ENCODE data around the gene SPATA17.
"Not testable (repeated sequence)": the region's sequence is repeated elsewhere in the genome, so short reads cannot be mapped to it uniquely, and the experiment has no call there.

The SPATA17 gene, protein sequence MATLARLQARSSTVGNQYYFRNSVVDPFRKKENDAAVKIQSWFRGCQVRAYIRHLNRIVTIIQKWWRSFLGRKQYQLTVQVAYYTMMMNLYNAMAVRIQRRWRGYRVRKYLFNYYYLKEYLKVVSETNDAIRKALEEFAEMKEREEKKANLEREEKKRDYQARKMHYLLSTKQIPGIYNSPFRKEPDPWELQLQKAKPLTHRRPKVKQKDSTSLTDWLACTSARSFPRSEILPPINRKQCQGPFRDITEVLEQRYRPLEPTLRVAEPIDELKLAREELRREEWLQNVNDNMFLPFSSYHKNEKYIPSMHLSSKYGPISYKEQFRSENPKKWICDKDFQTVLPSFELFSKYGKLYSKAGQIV

DNA sequence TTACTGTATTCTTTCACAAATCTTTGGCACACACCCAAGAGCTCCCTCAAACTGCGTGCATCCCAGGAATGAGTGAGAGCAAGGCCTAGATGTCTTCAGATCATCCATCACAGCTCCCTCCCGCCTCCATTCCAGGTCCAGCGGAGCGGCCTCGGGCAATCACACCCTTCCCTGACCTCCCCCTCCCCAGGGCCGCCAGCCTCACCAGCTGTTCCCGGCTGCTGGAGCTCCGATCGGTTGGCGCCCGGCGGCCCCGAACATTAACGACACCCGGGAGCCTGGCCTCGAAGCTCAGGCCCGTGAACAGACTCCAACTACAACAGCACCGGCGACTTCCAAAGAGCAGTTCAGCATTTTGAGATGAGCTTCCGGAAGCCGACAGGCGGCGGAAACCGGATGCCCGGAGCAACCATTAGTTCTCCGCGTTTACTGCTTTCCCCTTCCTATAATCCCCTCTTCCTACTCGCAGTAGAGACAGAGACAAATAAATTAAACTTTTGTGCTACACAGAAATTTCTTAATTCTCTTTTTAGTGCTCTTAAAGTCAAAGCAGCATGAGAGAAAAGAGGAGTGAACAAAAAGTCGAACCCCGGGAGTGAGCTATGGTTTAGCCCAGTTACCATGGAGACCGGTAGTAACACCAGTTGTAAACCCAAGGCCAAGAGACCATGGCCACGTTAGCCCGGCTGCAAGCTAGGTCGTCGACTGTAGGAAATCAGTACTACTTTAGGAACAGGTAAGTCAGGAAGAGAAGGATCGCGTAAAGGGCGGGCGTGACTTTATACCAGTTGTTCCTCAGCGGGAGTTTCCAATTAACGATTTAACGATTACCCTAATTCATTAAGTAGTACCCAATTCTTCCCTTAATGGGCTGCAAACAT lies at the start of gene SPATA17, which contains the start of gene GPATCH2:
Gene SPATA17, plus strand, starts transcription at position 634 of the 881 bp plus-strand sequence. Its CDS starts 35 bp downstream, at position 669.
Gene GPATCH2, minus strand, starts transcription at position 380 of the 881 bp plus-strand sequence. Its CDS starts 119 bp downstream, at position 261.
- DNase-seq: peak; percentile 78

DNA sequence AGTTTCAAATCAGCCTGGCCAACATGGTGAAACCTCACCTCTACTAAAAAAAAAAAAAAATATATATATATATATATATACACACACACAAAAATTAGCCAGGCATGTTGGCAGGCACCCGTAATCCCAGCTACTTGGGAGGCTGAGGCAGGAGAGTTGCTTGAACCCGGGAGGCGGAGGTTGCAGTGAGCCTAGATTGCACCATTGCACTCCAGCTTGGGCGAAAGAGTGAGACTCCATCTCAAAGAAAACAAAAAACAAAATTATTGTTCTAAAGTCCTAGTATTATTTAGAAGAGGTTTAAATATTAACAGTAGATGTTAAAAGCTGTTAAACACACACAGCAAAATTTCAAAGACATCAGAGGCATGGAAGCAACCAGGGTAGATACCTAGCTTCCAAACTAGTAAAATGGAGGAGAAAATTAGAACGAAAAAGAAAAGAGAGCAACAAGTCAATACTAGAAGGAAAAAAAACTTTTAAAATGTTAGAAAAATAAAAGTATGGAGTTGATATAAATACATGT lies 46.8 kb upstream of the SPATA17 start:
- not testable (repeated sequence) for DNase-seq

DNA sequence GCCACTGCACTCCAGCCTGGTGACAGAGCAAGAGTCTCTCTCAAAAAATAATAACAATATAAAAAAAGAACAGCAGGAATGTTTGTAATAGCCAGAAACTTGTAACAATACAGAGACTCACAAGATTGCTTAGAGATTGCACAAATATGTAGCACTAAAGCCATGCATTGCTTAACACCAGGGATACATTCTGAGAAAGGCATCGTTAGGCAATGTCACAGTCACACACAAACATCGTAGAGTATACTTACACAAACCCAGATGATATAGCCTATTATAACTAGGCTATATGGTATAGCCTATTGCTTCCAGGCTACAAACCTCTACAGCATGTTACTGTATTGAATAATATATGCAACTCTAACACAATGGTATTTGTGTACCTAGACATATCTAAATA lies 45.6 kb upstream of the SPATA17 start:
- DNase-seq: no peak

DNA sequence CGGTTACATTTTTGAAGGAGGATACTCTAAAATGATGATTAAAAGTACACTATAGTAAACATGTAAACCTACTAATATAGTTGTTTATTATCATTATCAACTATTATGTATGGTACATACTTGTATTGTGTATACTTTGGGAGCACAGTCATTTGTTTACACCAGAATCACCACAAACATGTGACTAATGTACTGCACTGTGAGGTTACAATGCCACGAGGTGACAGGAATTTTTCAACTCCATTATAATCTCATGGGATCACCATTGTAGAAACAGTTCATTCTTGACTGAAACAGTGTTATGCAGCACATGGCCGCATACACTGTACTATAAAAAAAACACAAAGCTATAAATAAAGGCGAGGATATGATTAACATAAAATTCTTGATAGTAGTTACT lies 44.6 kb upstream of the SPATA17 start:
- DNase-seq: no peak

DNA sequence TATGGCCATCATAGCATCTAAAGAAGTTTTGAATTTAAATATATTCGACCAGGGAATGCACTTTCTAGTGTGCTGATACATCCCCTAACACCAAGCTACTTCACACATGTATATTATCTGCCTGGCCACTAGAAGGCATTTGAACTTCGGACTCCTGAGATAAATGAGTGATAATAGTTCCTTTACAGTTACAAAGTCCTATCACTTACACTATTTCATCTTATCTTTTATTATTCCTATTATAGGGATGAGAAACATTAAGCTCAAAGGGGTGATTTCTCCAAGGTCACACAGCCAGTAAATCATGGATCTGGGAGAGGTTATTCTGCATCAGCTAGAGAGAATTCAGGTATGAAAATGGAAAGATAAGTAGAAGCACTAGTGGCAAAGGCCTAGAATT lies 40.5 kb upstream of the SPATA17 start:
- no peak for DNase-seq

DNA sequence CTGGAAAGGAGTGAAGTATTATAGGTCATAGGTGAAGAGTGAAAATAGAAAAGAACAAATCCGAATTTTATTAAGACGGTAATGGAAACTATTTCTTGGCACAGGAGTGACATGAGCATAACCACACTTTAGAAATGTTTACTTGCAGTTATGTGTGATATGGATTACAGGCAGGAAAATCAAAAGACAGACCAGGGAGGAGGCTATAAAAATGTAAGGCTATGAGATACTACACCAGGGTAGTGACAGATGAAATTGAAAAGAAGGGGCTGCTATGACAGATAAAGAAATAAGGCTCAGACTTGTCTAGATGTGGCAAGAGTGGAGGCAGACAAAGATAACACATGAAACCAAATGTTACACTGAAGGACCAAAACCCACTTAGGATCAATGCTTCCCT lies 32.0 kb upstream of the SPATA17 start:
- no peak for DNase-seq

DNA sequence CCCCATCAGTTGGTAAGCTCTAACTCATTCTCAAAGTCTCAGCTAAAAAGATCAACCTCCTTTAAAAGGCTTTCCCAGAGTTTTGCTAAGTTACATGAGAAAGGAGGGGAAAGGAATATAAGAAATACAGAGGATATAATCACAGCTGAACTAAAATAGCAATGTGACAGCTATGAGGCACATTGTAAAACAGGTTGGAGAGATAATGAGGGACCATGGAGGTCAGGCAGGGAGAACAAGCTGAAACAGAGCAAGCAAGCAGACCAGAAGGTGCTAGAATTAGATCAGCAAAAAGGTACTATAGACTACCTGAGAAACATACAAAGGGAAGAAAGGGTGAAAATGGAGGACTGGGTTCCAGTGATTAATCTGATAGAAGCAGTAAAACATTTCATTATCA lies 28.8 kb upstream of the SPATA17 start:
- DNase-seq: no peak

DNA sequence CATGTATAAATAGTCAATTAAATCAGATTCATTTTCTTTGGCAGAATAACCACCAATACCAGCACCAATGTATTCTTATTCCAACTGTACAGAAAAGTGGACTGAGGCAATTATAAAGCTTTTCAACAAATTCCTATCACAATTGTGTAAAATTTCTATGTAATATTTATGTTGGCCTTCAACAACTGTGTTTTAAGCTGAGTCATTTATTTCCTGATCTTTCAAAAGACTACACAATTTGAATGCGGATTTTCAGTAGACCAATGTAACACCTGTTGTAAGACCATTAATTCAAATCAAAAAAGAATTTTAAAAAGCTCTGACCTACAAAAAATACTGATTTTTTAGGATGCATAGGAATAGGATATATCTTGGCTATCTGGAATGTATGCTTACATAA lies 25.8 kb upstream of the SPATA17 start:
- no peak for DNase-seq

DNA sequence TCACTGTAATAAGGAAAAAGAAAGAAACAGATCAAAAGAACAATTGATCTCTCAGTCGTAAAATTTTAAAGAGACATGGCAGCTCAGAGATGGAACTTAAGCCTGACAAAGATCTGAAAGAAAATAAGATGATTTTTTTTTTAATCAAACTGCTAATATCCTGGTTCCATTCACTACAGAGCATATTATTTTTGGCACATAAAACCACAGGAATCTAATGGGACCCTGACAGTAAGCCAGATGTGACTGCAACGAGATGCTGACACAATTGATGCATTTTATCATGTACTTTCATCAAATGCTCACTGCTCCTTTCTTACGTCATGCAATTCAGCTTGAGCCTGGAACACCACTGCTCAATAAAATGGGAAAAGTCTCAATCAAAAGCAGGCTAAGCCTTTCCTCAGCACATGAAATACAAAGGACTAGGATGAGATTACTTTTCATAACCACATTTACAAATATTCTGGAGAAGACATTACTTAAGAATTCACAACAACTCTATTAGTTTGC lies 16.9 kb upstream of the SPATA17 start:
- DNase-seq: no peak

DNA sequence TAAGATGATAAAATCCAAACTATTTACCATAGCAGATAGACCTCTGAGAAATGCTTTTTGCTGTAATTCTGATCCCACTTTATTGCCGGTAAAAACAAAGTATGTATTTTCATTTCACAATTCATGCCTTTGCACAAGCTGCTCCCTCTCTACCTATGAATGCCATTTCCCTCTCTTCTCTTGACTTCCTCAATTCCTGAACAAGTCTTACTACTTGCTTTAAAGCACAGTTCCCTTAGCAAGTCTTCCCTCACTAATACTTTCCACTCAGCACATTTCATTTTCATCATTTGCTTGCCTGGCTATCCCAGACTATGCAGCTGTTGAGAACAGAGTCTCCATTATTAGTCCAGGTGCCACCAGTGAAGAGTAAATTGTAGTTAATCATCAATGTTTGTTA lies 14.0 kb upstream of the SPATA17 start:
- no peak for DNase-seq

DNA sequence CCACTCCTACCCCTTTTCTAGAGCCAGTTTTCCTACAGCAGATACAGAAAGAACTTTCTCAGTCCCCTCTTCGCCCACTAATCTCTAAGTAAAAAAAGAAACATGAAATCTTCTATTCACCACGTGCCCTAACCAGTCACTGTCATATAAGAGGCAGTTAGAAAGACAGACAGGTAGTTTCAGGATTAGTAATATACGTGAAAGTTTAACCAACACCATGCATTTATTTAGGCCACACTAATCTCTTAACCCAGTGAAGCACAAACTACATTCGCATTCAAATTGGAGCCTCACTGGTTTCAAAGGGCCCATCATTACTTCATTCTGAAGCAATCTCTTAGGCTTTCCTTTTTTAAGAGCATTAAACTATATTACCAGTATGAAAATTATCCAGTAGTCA lies 10.3 kb upstream of the SPATA17 start:
- no peak for DNase-seq

DNA sequence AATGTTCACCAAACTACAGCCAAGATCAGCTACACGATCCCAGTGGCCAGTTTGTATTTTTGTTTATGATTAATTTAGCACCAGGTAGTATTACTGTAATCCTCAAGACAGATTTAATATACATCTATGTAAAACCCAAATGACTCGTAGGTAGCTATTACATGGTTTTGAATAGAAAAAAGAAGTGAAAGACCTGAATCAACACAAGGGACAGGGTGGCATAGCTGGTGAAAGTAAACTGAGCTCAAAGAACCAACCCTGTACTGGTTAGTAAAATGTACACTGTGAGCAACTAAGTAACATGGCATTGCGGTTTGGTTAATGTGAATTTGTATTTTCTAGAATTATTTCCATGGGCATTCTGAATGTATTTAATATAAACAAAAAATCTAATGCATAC lies 9.1 kb upstream of the SPATA17 start:
- no peak for DNase-seq

DNA sequence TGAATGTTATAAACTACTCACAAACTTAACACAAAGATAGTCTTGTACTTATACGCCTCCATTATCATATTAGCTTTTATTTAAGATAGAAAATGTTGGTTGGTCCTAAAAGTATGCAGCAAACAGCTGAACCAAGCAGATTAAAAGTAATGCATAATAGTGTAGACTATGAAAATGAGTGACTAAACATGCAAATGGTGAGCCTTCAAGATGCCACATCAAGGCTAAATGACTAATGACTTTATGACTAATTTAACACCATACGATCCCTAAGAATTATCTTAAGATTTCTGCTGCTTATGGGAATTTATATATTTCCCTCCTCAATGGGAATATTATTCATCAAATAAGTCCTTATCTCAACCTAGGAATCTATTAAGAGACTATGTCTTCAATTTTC lies 4.8 kb upstream of the SPATA17 start:
- DNase-seq: no peak

DNA sequence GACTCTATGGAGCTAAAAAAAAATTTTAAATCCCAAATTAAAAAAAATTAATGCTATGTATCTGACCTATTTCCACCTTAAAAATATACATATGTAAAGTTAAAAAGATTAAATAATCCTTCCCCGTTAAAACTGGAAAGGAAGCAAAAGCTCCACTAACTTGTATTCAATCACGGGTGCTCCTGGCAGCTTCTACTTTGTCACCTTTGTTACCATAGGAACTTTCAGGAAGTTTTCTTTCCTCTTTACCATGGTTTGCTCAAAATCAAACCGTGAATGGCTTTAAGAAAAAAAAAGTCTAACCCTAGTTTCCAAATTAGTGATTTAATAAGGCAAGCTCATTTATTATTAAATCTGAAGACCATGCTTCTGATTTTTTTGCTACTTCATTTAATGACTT lies 3.7 kb upstream of the SPATA17 start:
- DNase-seq: no peak

DNA sequence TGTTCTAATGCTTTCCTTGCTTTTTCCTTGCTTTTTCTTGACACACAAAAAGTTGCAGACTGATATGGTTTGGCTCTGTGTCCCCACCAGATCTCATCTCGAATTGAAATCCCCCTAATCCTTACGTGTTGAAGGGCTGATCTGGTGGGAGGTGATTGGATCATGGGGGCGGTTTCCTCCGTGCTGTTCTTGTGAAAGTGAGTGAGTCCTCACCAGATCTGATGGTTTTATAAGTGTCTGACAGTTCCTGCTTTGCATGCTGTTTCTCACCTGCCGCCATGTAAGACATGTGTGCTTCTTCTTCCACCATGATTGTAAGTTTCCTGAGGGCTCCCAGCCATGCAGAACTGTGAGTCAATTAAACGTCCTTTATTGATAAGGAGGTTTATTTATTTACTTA lies 11.3 kb downstream of the SPATA17 start:
- DNase-seq: no peak

DNA sequence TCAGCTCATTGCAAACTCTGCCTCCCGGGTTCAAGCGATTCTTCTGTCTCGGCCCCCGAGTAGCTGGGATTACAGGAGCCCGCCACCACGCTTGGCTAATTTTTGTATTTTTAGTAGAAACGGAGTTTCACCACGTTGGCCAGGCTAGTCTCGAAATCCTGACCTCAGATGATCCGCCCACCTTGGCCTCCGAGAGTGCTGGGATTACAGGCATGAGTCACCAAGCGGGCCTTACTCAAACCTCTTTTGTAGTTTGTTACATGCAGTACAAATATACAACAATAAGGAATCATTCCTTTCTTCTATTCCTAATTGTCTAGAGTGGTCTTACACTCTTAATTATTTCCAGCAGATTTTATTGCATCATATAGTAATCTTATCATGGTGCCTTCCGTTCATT lies 16.6 kb downstream of the SPATA17 start:
- no peak for DNase-seq

DNA sequence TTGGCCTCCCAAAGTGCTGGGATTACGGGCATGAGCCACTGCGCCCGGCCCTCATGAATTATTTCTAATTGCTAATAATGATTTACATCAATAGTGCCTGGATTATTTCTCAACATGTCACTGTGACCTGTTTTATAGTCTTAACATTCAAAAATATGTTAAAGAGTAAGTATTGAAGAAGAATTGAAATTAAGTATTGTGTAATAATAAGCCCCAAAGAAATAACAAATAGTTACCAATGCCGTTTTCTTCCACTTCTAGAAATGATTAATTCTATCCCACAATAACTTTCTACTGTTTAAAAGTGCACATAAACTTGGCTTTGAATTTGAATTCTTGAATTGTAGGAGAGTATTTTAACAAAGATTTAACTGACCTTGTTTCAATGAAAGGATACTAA lies 19.5 kb downstream of the SPATA17 start:
- no peak for DNase-seq

DNA sequence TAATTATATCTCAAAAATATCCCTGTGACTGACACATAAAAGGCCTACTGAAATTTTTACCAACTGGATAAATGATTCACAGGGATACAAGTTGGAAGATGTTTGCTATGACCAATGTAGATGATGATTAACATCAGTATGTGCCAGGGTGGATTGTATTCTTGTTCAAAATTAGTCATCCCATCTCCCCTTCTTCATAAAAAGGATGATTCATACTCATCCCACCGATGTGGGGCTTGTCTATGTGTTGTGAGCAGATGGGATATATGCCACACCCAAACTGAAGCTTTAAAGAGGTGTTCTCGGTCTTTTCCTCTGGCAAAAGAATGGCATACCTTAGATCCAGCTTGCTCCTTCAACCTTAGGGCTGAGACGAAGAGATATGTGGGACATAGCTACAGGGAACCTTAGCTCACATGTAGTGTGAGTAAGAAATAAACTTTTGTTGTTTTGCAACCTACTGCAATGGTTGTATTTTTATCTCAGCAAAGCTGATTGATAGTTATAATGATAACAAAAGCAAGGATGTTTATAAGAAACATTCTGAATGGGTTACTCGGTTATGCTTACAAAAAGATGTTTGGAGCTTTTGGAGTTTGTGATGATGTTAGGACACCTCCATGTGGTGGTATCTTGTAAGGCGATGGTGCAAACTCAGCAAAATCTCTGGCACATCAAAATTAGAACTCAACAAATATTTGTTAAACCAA lies 29.4 kb downstream of the SPATA17 start:
- no peak for DNase-seq

DNA sequence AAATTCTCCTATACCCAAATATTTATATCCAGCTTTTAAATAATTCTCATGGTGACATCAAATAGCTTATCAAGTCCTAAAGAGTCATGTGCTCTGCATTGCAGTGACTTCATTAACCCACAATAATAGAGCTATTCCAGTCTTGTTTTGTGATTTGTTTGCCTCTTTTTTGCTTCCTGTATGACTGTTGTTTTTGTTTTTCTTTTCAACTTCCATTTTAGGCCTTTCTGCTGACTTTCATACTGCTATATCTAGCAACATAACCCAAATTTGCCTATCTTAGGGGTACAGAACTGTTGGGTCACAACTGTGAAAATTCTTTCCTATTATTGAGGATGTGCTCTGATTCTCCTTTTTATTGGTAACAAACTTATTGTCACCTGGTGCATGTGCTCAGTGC lies 30.3 kb downstream of the SPATA17 start:
- DNase-seq: no peak

DNA sequence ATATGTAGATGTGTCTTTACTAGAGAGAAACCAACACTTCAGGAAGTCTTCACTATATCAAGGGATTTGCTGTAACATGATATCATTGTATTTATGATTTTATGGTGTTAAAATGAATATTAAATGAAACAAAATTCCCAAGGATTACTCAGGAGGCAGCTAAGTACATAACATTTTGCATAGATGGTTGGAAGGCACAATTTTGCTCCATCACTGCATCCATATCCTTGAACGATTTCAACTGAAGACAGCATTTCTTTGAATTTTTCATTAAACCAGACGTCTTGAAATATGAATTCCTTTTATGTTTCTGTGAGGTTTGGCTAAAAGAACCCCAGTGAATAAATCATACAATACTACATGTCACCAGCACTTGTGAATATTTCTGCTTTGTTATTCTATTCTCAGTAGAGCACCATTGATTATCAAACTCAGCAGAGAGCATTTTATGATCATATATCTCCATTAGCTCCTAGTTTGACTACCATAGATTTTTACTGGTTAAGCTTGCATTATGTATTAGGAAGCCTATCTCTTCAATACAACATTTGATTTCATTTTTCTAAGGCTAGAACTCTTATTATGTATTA lies 37.3 kb downstream of the SPATA17 start:
- DNase-seq: no peak

DNA sequence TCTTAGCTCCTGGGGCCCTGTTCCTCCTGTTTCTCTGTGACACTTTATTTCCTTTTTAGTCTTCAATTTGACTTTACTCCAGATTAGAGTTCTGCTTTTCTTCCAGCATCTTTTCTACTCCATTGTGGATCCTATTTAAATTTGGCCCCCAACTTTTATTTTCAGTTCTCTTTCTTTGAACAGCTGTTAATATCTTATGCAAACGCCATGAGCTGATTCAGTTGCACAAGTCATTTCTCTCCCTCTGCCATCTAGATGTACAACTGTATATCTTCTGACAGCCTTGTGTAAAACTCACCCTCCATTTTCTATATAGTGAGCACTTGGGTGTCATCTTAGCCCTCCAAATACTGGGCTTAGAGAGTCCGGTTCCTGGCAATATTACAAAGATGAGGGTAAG lies 42.2 kb downstream of the SPATA17 start:
- DNase-seq: no peak

DNA sequence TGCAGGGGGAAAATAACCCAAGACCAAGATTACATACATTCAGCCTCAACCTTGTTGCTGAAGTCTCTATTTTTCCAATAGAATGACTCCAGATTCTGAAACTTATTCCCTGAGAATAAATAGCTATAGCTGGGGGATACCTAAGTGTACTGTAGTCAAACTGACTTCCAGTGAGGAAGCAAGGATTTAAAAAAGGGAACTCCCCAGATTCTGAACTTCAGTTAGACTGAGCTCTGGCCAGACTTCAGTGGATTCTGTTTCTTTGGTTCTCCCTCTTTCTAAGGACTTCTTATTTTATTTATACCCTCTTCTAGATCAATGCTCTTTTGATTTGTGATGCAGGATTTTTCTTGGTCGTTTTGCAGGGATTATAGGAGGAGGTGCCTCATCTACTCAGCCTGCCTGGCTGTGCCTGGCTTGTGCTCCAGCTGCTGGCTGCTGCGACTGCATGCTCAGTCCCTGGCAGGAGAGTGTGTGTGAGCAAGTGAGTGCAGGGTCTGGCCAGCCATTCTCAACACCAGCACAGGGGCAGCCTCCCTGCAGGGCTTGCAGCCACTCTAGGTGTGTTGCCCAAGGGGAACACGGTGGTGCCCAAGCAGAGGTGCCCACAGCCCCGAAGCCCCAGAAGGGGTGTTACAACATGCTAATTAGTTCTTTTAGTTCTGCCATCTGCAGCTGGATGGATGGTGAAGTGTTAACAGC lies 43.0 kb downstream of the SPATA17 start:
- no peak for DNase-seq
